PC-9 (cell line): ENCODE results near the gene PRRC2B.

Source experiments
- EZH2 ChIP-seq: fragments of 200-600 bp; sonication (generic); IDR thresholded peaks from 2 replicates; pipeline ENCODE4 v1.8.0; 2017; ENCODE audit warnings: antibody characterized with exemption, low read depth
- TF ChIP-seq, protein P1 (sequence below): fragments of 200-600 bp; sonication (generic); conservative IDR thresholded peaks from 2 replicates; pipeline ENCODE4 v1.6.1; 2017; ENCODE audit warnings: mixed run types, antibody characterized with exemption, mild to moderate bottlenecking, moderate library complexity

DNA sequence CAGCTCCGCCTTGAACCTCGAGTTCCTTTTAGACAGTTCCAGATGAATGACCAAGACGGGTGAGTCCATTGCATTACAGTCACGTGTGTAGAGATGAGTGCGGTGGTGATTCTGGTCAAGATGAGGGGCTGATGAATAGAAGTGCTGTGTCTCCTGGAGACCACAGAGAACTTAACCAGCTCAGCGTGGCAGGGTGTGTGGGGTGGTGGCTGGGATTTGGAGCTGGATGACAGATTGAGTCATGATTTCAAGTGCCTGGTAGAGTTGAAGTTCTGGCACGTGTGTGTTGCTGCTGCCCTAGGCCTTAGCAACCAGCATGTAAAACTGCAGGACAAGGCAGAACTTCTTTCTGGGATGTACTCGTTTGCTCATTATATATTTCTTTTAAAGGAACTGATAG is 53.3 kb downstream of the PRRC2B start:
- TF ChIP-seq, protein P1, sequence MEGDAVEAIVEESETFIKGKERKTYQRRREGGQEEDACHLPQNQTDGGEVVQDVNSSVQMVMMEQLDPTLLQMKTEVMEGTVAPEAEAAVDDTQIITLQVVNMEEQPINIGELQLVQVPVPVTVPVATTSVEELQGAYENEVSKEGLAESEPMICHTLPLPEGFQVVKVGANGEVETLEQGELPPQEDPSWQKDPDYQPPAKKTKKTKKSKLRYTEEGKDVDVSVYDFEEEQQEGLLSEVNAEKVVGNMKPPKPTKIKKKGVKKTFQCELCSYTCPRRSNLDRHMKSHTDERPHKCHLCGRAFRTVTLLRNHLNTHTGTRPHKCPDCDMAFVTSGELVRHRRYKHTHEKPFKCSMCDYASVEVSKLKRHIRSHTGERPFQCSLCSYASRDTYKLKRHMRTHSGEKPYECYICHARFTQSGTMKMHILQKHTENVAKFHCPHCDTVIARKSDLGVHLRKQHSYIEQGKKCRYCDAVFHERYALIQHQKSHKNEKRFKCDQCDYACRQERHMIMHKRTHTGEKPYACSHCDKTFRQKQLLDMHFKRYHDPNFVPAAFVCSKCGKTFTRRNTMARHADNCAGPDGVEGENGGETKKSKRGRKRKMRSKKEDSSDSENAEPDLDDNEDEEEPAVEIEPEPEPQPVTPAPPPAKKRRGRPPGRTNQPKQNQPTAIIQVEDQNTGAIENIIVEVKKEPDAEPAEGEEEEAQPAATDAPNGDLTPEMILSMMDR: no peak
- TF ChIP-seq EZH2: no peak
